ENCODE results near the gene DLK2. TPM values are rescaled to one million over a fixed set of nuclear protein-coding genes. Genes with fewer than 3 reads are reported as not detected.
A peak's percentile ranks its signal among the peaks of the same experiment; 100 is the strongest.

DLK2 gene
- total and polyA plus RNA-seq, 2 of the 13 experiments (the other 11 are each of a cell fraction or from before 2014, with no cell fraction given), result 1.2 to 3.8 TPM

DNA sequence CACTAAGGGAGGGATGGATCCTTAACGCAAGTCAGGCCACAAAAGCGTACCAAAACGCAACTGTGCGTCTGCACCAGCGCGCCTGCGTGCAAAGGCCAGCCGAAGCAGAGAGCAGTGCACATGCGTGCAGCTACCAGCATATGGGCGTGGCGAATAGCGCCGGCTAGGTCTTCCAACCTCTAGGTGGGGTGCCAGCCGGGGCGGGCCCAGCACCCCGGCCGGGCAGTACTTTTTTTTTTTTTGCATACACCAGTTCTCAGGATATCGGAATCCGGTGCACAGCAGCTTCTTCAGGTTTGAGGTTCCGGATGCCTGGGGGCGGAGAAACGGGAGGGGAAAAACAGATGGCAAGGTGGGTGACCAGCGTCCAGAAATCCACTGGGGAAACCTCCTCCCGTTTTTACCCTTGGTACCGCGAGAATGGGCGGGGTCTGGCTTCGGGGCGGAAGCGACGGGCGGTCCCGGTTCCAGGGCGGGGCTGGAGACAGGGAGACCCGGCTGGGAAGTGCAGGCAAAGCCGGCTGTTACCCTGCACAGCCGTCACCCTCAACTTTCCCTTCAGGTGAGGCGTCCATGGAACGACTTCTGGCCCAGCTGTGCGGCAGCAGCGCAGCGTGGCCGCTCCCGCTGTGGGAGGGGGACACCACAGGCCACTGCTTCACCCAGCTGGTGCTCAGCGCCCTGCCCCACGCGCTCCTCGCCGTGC lies 27.8 kb downstream of the DLK2 start, which contains the start of gene ABCC10 (continued):
- TF ChIP-seq RERE (CRISPR knock-in tag; IDR thresholded peaks at IDR 0.05; ENCODE audit: low read depth), result no peak
- peak; percentile 56; the same call in 1 of the 2 replicates for TF ChIP-seq ZFP1 (CRISPR knock-in tag; IDR thresholded peaks at IDR 0.05)
- peak; percentile 59; the same call in 1 of the 2 replicates for TF ChIP-seq MAZ (IDR thresholded peaks at IDR 0.05; ENCODE audit: borderline replicate concordance, low read depth, low read length)
- peak; percentile 85 for TF ChIP-seq MAZ (CRISPR knock-in tag; IDR thresholded peaks at IDR 0.05; ENCODE audit: low read depth)
- no peak for TF ChIP-seq ZNF775 (CRISPR knock-in tag; IDR thresholded peaks at IDR 0.05; ENCODE audit: borderline replicate concordance)
- no peak for TF ChIP-seq ZNF460 (CRISPR knock-in tag; IDR thresholded peaks at IDR 0.05; ENCODE audit: borderline replicate concordance)
- no peak for TF ChIP-seq NCOA5 (CRISPR knock-in tag; IDR thresholded peaks at IDR 0.05)
- TF ChIP-seq TBX2 (CRISPR knock-in tag; IDR thresholded peaks at IDR 0.05; ENCODE audit: borderline replicate concordance), result peak; percentile 79
- no peak; the same call in 1 of the 2 replicates for TF ChIP-seq ZNF331 (CRISPR knock-in tag; IDR thresholded peaks at IDR 0.05)
- no peak for TF ChIP-seq ZNF670 (CRISPR knock-in tag; IDR thresholded peaks at IDR 0.05; ENCODE audit: borderline replicate concordance)
- TF ChIP-seq POLR2G (IDR thresholded peaks at IDR 0.05; ENCODE audit: low read depth, low read length), result peak; percentile 97
- TF ChIP-seq NFATC3 (CRISPR knock-in tag; IDR thresholded peaks at IDR 0.05), result 0 out of 2 replicates have a peak, but pooled peaks have one; percentile 11
- TF ChIP-seq NCOA1 (CRISPR knock-in tag; IDR thresholded peaks at IDR 0.05), result peak; percentile 96
- 0 out of 2 replicates have a peak, but pooled peaks have one; percentile 58 for TF ChIP-seq KLF6 (CRISPR knock-in tag; IDR thresholded peaks at IDR 0.05)
- TF ChIP-seq, protein P1, sequence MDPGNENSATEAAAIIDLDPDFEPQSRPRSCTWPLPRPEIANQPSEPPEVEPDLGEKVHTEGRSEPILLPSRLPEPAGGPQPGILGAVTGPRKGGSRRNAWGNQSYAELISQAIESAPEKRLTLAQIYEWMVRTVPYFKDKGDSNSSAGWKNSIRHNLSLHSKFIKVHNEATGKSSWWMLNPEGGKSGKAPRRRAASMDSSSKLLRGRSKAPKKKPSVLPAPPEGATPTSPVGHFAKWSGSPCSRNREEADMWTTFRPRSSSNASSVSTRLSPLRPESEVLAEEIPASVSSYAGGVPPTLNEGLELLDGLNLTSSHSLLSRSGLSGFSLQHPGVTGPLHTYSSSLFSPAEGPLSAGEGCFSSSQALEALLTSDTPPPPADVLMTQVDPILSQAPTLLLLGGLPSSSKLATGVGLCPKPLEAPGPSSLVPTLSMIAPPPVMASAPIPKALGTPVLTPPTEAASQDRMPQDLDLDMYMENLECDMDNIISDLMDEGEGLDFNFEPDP (CRISPR knock-in tag; conservative IDR thresholded peaks at IDR 0.05), result no peak
- no peak for TF ChIP-seq ZNF646 (CRISPR knock-in tag; IDR thresholded peaks at IDR 0.05)
